NCI-H1417 treated with DMSO at 0.1 percent for 48 hours (cell line): ENCODE results near the gene ADIPOR2.
"Not testable (repeated sequence)": the region's sequence is repeated elsewhere in the genome, so short reads cannot be mapped to it uniquely, and the experiment has no call there.

ENCODE experiments used
- DNase-seq: peaks from one replicate; lab custom pipeline; 2025; lab: John Stamatoyannopoulos, UW

The ADIPOR2 gene

DNA sequence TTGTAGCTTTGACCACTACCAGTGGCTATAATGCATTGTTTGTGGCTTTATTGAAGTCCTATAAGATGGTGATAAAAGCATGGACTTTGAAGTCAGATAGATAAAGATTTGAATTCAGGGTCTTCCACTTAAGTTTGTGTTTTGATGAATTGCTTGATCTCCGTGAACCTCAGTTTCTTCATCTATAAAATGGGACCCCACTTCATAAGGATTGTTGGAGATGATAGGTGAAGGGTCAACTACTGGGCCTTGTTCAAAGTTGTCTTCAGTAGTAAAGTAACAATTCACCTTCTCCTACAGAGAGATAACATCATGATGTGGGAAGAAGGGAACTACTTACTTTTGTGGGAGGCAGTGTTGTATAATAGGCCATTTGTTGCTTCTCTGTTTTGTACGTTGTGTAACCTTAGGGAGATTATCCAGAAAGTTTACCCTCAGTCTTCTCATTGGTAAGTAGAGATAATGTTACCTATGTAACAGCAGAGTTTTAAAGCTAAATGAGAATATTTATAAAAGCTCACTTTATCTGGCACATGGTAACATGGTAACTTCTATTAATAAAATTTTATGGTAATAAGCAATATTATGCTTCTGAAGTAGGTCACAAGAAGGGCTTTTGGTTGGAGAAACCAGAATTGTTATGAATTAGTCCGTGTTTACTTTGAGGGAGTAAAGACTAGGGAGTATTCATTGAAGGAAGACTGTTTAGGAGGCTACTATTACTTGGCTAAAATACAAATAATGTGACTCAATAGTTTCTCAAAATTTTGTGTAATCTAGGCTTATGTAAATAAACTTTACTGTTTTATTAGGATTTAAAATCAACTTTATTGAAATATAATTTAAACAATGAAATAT, 15.1 kb downstream of the ADIPOR2 start:
- no peak for DNase-seq

DNA sequence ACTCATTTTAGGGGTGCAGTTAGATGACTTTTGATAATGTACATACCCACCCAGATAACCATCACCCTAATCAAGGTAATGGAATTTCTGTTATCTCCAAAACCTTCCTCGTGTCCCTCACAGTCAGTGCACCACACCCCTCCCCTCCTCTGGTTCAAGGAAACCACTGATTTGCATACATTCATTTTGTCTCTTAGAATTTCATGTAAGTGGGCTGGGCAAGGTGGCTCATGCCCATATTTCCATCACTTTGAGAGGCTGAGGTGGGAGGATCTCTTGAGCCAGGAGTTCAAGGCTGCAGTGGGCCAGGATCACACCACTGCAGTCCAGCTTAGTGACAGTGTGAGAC, 15.7 kb downstream of the ADIPOR2 start:
- DNase-seq = no peak

DNA sequence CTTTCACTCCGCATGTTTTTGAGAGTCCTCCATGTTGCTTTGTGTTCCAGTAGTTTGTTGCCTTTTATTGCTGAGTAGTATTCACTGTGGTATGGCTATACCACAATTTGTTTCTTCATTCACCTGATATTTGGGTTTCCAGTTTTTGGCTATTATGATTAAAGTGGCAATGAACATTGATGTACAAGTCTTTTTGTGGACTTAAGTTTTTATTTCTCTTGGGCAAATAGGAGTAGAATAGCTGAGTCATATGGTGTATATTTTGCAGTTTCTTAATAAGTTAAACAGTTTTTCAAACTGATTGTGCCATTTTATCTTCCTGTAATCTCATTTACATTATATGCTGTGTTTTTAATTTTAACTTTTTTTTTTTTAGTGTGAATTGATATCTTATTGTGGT, 16.2 kb downstream of the ADIPOR2 start:
- no peak for DNase-seq

DNA sequence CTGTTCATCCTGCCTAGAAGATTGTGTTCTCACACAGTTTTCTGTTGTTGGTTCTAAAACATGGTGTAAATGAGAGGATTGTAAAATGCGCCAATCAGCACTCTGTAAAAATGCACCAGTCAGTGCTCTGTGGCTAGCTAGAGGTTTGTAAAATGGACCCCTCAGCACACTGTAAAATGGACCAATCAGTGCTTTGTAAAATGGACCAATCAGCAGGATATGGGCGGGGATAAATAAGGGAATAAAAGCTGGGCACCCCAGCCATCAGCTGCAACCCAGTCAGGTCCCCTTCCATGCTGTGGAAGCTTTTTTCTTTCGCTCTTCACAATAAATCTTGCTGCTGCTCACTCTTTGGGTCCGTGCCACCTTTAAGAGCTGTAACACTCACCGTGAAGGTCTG, 19.1 kb downstream of the ADIPOR2 start:
- not testable (repeated sequence) for DNase-seq

DNA sequence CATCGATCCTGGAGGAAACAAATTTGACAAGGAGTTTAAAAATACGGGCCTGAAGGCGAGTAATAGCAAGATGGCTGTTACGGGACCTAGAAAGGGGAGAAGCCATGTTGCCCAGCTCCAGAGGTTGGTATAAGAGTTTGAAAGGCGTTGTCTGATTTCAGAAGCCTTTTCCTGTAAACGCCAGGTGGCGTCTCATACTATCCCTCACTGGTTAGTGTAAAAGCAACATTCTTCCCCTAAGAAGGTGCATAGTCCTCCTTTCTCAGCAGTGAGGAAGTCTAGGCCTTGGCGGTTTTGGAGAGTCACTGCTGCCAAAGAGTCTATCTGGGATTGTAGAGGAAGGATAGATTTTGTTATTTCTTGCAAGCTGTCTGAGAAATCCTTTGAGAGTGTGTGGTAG, 20.0 kb downstream of the ADIPOR2 start:
- not testable (repeated sequence) for DNase-seq

DNA sequence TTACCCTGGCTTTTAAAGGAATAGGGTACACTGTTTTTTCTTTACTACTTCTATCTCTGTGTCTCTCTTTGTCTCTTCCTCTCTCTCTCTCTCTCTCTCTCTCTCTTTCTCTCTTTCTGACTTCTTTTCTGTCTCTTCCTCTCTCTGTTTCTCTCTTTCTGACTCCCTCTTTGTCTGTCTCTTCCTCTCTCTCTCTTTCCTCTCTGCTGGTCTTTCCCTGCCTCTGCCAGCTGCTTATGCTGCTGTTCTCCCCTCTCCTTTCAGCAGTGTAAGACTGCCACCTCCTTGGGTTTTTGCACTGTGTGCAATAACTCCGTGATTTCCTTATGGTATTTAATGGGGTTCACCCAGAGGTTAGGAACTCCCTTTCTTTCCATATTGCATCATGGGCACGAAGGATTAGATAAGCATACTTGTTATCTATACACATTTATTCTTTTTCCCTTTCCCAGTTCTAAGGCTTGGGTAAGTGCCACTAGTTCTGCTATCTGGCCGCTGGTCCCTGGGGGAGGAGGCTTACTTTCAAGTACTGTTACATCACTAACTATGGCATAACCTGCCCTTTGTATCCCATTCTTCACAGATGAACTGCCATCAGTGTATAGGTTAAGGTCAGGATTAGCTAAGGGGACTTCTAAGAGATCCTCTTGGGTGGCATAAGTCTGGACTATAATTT, 20.8 kb downstream of the ADIPOR2 start:
- DNase-seq = not testable (repeated sequence)

DNA sequence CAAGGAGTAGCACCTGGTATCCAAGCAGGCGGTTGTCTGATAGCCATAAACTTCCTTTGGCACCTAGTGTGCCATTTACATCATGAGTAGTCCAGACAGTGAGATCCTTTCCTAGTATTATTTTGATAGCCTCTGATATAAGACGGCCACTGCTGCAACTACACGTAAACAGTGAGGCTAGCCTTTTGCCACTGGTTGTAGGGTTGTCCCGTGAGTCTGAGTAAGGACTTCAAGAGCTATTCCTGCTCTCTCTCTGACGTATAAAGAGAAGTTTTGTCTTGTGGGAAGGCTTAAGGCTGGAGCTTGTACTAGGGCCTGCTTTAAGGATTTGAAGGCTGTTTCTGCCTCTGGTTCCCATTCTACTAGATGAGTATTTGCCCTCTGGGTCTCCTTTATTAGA, 21.4 kb downstream of the ADIPOR2 start:
- not testable (repeated sequence) for DNase-seq

DNA sequence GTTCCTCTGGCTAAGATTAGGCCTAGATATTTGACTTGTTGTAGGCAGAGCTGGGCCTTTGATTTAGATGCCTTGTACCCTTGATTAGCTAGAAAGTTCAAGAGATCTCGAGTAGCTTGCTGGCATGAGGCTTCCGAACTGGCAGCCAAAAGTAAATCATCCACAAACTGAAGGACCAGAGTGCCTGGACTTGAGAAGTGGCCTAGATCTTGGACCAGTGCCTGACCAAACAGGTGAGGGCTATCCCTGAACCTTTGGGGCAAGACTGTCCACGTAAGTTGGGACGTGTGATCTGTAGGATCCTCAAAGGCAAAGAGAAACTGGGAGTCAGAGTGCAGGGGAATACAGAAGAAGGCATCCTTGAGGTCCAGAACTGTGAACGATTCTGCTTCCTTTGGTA, 22.0 kb downstream of the ADIPOR2 start:
- not testable (repeated sequence) for DNase-seq

DNA sequence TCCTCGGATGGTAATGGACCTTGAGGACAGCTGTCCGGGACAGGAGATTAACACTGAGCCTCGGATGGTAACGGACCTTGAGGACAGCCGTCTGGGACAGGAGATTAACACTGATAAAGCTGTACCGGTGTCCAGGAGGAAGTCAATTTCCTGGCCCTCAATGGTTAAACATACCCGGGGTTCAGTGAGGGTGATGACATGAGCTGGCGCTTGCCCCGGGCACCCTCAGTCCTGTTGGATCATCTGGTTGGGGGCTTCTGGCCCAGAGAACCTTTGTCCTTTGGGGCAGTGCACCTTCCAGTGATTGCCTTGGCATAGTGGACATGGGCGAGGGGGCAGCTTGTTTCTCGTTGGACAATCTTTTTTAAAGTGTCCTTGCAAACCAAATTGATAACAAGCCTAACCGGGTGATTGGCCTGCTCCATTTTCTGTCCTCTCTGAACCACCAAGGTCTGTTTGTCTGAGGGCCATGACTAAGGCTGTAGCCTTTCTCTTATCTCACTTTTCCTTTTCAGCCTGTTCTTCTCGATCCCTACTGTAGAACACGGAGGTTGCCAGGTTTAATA, 23.0 kb downstream of the ADIPOR2 start:
- DNase-seq = not testable (repeated sequence)

DNA sequence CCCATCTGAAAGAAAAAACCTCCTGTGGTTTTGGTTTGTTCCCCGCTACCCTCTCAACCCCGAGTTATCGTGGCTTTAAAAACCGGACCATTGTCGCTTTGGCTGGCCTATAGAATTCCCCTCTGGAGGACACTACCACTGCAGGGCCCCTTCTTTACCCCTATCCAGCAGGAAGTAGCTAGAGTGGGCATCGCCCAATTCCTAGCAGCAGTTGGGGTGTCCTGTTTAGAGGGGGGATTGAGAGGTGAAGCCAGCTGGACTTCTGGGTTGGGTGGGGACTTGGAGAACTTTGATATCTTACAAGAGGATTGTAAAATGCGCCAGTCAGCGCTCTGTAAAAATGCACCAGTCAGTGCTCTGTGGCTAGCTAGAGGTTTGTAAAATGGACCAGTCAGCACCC, 24.6 kb downstream of the ADIPOR2 start:
- not testable (repeated sequence) for DNase-seq

DNA sequence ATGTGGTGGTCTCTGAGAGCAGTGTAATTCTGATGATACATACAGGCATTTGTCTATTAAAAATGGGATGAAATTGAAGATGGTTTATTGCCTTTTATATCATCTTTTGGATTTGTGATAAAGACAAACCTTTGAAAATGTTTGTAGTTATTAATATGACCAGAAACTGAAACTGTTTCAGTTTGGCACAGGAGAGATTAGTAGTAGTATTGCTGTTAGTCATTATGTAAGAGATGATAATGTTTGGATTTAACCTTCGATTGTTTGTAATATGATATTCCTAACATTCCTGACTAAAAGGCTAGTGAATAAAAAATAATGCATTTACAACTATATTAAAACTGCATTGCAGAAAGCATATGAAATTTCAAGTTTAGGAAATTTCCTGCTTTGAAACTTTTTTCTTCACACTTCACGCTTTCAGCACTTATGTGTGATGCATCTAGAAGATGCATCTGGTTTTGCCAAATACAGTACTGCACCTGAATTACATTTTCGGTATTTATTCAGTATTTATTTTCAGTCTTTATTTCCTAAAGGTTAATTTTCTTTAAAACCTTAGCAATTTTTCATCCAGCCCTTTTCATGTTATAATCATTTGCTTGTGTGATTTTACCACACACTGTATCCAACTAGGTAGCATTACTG, 25.5 kb downstream of the ADIPOR2 start:
- DNase-seq = no peak

DNA sequence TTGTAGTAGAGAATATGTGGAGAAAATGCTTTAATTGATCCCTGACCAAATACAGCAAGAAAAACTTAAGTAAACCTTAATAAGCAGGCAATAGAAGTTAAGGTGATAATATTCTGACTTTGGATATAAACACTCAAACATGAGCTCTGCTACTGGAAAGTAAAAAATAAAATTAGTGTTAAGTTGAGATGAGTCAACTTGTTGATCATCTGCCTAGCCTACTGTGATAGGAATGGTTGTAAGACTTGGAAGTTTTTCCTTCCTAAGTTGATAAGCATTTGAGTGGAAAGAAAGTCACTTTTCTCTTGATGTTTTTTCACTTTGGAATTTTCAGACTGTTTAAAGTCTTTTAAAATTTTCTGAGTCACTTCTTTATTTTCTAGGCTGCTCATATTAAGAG, 26.0 kb downstream of the ADIPOR2 start:
- no peak for DNase-seq

DNA sequence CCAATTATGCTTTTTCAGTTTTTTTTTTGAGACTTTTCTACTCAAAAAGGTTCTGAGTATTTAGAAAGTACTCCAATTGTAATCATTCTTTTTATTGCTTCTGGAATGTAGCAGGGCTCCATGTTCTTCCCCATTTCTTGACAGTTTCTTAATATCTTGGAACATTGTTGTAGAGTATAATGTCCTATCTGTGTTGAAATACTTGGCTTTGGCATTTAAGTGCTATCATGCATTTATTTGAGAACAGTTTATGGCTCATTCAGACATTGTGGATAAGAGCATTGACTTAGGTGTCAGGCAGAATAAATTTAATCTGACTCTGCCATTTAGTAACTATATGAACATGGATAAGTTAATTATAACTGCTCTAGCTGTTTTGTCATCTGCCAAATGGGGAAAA, 28.3 kb downstream of the ADIPOR2 start:
- DNase-seq = no peak

DNA sequence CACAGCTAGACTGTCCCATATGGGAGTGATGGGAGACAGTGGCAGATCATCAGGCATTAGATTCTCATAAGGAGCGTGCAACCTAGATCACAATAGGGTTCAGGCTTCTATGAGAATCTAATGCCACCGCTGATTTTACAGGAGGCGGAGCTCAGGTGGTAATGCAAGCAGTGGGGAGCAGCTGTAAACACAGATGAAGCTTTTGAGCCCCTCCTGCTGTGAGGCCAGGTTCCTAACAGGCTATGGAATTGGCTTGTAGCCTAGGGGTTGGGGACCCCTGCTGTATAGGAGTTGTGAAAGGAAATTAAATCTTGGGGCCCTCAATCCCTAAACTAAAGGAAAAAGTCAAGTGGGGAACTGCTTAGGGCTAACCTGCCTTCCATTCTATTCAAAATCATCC, 29.6 kb downstream of the ADIPOR2 start:
- no peak for DNase-seq

DNA sequence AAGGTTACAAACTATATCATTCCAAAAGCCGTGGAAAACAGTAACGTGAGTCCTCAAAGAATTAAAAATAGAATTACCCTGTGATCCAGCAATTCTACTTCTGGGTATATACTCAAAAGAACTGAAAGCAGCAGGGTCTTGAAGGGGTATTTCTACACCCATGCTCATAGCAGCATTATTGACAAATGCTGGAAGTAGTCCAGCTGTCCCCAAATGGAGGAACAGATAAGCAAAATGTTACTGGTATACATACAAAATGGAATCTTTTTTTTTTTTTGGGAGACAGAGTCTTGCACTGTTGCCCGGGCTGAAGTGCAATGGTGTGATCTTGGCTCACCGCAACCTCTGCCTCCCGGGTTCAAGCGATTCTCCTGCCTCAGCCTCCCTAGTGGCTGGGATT, 32.9 kb downstream of the ADIPOR2 start:
- DNase-seq = no peak

DNA sequence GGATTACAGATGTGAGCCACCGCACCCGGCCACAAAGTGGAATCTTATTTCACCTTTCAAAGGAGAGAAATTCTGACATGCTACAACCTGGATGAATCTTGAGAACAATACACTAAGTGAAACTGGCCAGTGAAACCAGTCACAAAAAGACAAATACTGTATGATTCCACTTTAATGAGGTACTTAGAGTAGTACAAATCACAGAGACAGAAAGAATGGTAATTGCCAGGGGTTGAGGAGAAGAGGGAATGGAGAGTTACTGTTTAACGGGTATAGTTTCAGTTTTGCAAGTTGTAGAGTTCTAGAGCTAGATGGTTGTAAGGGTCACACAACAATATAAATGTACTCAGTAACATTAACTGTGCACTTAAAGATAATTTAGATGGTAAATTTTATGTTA, 33.4 kb downstream of the ADIPOR2 start:
- DNase-seq = no peak

DNA sequence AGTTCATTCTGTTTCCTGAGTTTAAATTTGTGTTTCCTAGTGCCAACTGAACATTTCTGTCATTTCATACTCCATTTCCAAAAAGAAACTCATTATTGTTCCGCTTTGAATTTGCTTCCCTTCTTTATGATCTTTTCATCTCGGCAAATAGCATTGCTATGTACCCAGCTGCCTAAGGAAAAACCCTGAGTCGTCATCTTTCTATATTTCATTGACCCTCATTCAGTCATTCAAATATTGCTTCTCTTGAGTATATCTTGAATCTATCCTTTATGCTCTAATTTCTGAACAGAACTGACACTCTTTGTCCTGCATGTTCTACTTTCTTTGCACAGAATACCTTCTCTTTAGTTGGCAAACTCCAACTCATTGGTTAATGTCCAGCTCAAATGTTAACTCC, 35.9 kb downstream of the ADIPOR2 start:
- DNase-seq = no peak

DNA sequence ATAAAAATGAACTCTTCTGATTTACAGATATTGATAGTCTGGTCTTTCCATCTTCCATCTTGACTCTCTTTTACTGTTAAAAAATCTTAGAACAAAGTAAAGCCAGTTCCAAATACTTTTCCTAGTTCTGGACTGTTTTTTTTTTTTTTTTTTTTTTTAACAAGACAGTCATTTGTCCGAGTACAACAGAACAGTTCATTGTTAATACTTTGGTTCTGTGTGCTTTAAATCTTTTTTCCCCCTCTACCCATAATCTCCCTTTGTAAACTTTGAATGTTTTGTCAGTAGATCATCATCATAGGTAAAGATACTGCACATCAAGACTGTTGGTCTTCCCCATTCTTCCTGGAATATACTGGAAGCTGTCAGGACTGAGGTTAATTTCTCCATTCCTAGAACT, 38.0 kb downstream of the ADIPOR2 start:
- no peak for DNase-seq

DNA sequence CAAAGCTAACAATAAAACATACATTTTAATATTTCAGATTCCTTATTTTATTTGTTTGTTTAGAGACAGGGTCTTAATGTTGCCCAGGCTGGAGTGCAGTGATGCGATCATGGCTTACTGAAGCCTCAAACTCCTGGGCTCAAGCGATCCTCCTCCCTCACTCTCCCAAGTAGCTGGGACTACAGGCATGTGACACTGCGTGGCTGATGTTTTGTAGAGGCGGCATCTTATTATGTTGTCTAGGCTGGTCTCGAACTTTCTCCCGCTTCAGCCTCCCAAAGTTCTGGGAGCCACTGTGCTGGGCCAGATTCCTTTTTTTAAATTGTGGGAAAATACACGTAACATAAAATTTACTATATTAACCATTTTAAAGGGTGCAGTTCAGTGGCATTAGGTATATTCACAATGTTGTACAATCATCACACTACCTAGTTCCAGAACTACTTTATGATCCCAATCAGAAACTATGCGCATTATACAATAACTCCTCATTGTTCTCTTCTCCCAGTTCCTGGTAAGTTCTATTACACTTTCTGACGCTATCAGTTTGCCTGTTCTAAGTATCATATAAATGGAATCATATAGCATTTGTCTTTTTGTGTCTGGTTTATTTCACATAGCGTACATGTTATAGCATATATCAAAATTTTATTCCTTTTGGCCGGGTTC, 40.3 kb downstream of the ADIPOR2 start:
- DNase-seq = no peak

DNA sequence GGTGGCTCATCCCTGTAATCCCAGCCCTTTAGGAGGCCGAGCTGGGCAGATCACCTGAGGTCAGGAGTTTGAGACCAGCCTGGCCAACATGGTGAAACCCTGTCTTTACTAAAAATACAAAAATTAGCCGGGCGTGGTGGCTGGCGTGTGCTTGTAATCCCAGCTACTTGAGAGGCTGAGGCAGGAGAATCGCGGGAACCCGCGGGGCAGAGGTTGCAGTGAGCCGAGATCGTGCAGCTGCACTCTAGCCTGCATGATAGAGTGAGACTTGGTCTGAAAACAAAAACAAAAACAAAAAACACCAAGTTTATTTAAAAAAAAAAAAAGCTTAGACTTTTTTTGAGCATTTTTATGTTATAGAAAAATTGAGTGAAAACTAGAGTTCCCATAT, 40.8 kb downstream of the ADIPOR2 start:
- DNase-seq = not testable (repeated sequence)

DNA sequence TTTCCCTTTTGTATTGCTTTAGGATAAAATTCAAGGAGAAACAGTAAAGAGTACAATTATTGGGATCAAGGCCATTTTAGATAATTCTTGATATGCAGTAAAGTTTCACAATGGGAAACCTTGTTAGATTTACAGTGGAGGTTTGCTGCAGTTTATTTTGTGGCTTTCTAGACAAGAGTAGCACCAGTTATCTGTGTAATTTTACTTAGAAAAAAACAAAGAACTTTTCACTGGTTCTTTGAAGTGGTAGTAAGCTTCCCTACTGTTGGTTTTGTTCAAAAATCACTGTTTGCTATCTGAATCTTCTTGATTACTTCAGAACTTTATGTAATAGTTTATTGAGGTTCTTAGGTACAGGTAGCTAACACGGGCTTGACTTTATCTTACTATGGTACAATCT, 42.0 kb downstream of the ADIPOR2 start:
- no peak for DNase-seq

DNA sequence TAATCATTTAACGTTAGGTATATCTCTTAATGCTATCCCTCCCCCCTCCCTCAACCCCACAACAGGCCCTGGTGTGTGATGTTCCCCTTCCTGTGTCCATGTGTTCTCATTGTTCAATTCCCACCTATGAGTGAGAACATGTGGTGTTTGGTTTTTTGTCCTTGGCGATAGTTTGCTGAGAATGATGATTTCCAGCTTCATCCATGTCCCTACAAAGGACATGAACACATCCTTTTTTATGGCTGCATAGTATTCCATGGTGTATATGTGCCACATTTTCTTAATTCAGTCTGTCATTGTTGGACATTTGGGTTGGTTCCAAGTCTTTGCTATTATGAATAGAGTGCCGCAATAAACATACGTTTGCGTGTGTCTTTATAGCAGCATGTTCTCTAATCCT, 42.8 kb downstream of the ADIPOR2 start:
- DNase-seq = not testable (repeated sequence)
